Measurements from ENCODE around the gene RBM39.

Gene RBM39

GRCh38 chr20:35731862-35732643, 10.0 kb downstream of the RBM39 start:
- H3K79me2 ChIP-seq (ENCODE audit: insufficient read depth, low read depth) = peaks cover 99% of the 10 kb centered on the region
- no peaks in the 10 kb centered on the region; the same call in 1 of the 2 replicates for H3K27me3 ChIP-seq (ENCODE audit: insufficient read depth, low read depth)
- H3K4me3 ChIP-seq (IDR thresholded peaks at IDR 0.05; ENCODE audit: insufficient read depth, low read depth, low read length) = no peak overlapping the region
- peaks cover 64% of the 10 kb centered on the region for H3K4me1 ChIP-seq (ENCODE audit: low read depth, poor library complexity, severe bottlenecking)
- H4K20me1 ChIP-seq (ENCODE audit: insufficient read depth) = peaks cover 75% of the 10 kb centered on the region
- TF ChIP-seq CTCF (conservative IDR thresholded peaks at IDR 0.05; ENCODE audit: low read depth, low read length) = no peak
- no peak overlapping the region for H3K27ac ChIP-seq
- H3K9ac ChIP-seq = no peak overlapping the region
- no peak overlapping the region for H2AFZ ChIP-seq (ENCODE audit: low read depth)
- H3K36me3 ChIP-seq (ENCODE audit: insufficient read depth) = peaks cover 86% of the 10 kb centered on the region
- no peak overlapping the region for H3K4me2 ChIP-seq

- no peak for TF ChIP-seq CTCF (conservative IDR thresholded peaks at IDR 0.05; ENCODE audit: low read depth, low read length)
- H4K20me1 ChIP-seq (ENCODE audit: insufficient read depth) = peaks cover 75% of the 10 kb centered on the region
These were observed 10.6 kb downstream of the RBM39 start for GRCh38 chr20:35731469-35731788.

GRCh38 chr20:35730583-35731468, 11.2 kb downstream of the RBM39 start:
- Histone ChIP-seq H3K27ac (no peak overlapping the region; the same call in 1 of the 2 replicates), H3K27me3 (ENCODE audit: insufficient read depth, low read depth) (no peaks in the 10 kb centered on the region; the same call in 1 of the 2 replicates), H3K9ac (no peak overlapping the region), H3K4me2 (no peak overlapping the region), H4K20me1 (ENCODE audit: insufficient read depth) (peaks cover 75% of the 10 kb centered on the region), H3K4me1 (ENCODE audit: low read depth, poor library complexity, severe bottlenecking) (peaks cover 60% of the 10 kb centered on the region), H3K4me3 (IDR thresholded peaks at IDR 0.05; ENCODE audit: insufficient read depth, low read depth, low read length) (no peak overlapping the region), H2AFZ (ENCODE audit: low read depth) (no peak overlapping the region), H3K79me2 (ENCODE audit: insufficient read depth, low read depth) (peaks cover 99% of the 10 kb centered on the region), H3K36me3 (ENCODE audit: insufficient read depth) (peaks cover 93% of the 10 kb centered on the region)
- TF ChIP-seq CTCF (conservative IDR thresholded peaks at IDR 0.05; ENCODE audit: low read depth, low read length) = no peak

More at GRCh38 chr20:35731469-35731788, 10.6 kb downstream of the RBM39 start:
- Histone ChIP-seq H3K27me3 (ENCODE audit: insufficient read depth, low read depth) (no peaks in the 10 kb centered on the region; the same call in 1 of the 2 replicates), H3K4me1 (ENCODE audit: low read depth, poor library complexity, severe bottlenecking) (peaks cover 60% of the 10 kb centered on the region), H2AFZ (ENCODE audit: low read depth) (no peak overlapping the region), H3K4me2 (no peak overlapping the region), H3K36me3 (ENCODE audit: insufficient read depth) (peaks cover 91% of the 10 kb centered on the region), H3K79me2 (ENCODE audit: insufficient read depth, low read depth) (peaks cover 99% of the 10 kb centered on the region), H3K9ac (no peak overlapping the region), H3K27ac (no peak overlapping the region), H3K4me3 (IDR thresholded peaks at IDR 0.05; ENCODE audit: insufficient read depth, low read depth, low read length) (no peak overlapping the region)

GRCh38 chr20:35729836-35730582, 12.1 kb downstream of the RBM39 start:
- no peak overlapping the region for H2AFZ ChIP-seq (ENCODE audit: low read depth)
- peaks cover 75% of the 10 kb centered on the region for H4K20me1 ChIP-seq (ENCODE audit: insufficient read depth)
- H3K79me2 ChIP-seq (ENCODE audit: insufficient read depth, low read depth) = peaks cover 99% of the 10 kb centered on the region

More at GRCh38 chr20:35729836-35730582, 12.1 kb downstream of the RBM39 start:
- no peaks in the 10 kb centered on the region; the same call in 1 of the 2 replicates for H3K27me3 ChIP-seq (ENCODE audit: insufficient read depth, low read depth)
- no peak overlapping the region for H3K4me2 ChIP-seq
- H3K9ac ChIP-seq = no peak overlapping the region
- H3K27ac ChIP-seq = no peak overlapping the region
- peaks cover 87% of the 10 kb centered on the region for H3K36me3 ChIP-seq (ENCODE audit: insufficient read depth)
- no peak for TF ChIP-seq CTCF (conservative IDR thresholded peaks at IDR 0.05; ENCODE audit: low read depth, low read length)
- H3K4me3 ChIP-seq (IDR thresholded peaks at IDR 0.05; ENCODE audit: insufficient read depth, low read depth, low read length) = no peak overlapping the region
- H3K4me1 ChIP-seq (ENCODE audit: low read depth, poor library complexity, severe bottlenecking) = peaks cover 60% of the 10 kb centered on the region

Measured in KMS-11 (cell line).